ENCODE results near the gene CDC25B.

CDC25B gene

DNA sequence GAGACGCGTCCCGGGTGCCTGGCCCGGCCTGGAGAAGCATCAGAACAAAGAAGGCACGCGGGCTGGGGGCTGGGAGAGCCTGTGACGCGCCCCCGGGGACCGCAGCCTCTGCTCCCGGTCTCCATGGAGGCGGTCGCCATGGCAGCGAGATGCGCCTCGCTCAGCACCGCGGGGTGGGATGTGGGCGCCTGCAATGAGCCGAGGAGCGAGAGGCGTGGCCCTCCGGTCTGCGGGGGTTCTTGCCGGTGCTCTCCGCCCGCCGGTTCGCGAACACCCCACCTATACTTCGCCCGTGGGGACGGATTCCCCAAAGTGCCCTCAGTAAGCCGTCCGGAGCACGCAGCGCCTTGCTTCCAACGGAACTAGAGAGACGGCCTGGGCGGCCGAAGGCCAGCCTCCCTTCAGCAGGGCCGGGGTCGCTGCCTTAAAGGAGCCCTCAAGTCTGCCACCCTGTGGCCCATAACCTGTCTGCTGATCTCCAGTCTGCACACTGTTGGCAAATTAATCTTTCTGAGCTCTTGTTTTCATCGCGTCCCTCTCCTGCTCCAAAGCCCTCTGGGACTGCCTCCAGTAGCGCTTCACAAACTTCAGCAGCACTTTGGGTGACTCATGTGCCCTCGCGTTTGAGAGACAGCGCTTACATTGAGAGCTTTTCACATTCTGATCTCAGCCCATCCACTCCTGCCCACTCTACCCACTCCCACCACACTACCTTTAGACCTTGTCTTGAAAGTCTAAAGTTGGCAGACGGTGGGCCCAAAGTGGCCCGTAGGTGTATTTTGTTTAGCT lies 27.6 kb upstream of the CDC25B start:
- DNase-seq (ENCODE audit: low read depth) = peak; percentile 69
- peak overlapping the region; percentile 78 for H3K4me3 ChIP-seq (ENCODE audit: low read length)
- peak; percentile 65 for TF ChIP-seq CTCF (conservative IDR thresholded peaks at IDR 0.05; ENCODE audit: low read depth, low read length)

- no peak for TF ChIP-seq CTCF (conservative IDR thresholded peaks at IDR 0.05; ENCODE audit: low read depth, low read length)
- no peak for DNase-seq (ENCODE audit: low read depth)
- H3K4me3 ChIP-seq (ENCODE audit: low read length) = no peak overlapping the region
These were observed 24.5 kb upstream of the CDC25B start for GRCh38 chr20:3771552-3772058.

DNA sequence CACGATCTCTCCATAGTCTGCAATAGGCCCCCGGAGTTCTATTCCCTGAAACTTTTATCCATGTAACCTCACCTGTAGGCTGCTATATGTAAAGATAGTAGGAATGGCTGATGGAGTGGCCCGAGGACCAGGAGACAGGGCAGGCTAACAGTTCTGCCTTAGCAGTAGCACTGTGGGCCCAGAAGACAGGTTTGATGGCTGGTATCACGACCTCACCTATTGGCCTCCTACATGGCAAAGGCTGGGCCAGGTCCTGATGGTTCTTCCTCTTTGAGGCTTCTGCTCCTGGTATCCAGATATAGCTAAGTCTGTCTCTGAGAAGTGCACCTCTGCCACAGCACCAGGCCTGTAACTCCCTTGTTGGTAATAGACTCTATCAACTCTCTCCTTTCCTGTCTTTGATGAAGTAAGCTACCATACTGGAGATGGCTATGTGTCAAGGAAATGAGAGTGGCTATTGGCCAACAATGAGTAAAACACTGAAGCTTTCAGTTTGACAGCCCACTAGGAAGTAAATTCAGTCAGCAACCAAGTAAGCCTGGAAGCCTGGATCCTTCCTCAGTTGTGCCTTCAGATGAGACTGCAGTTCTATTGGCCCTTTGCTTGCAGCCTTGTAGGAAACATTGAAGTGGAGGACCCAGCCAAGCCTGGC lies 20.5 kb upstream of the CDC25B start:
- DNase-seq (ENCODE audit: low read depth) = no peak
- H3K4me3 ChIP-seq (ENCODE audit: low read length) = no peak overlapping the region
- TF ChIP-seq CTCF (conservative IDR thresholded peaks at IDR 0.05; ENCODE audit: low read depth, low read length) = no peak

DNA sequence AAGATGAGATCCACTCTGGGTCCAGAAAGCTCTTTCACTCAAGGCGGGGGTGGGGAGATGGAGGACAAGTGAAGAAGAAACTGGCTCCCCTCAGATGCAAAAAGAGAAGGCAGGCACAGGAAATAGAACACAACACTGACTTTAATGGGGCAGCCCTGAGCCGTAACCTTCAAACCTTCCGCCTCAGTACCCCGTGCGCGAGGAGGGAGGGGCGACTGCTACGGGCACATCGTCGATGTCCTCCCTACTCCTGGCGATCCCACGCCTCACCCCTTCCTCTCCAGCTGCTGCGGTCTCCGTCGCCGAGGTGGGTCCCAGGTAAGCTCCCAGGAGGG lies 18.8 kb upstream of the CDC25B start:
- TF ChIP-seq CTCF (conservative IDR thresholded peaks at IDR 0.05; ENCODE audit: low read depth, low read length) = no peak
- peak overlapping the region; percentile 51 for H3K4me3 ChIP-seq (ENCODE audit: low read length)
- DNase-seq (ENCODE audit: low read depth) = no peak

GRCh38 chr20:3777716-3778629 lies 18.1 kb upstream of the CDC25B start:
- H3K4me3 ChIP-seq (ENCODE audit: low read length) = peak overlapping the region; percentile 51
- DNase-seq (ENCODE audit: low read depth) = no peak
- peak; percentile 11 for TF ChIP-seq CTCF (conservative IDR thresholded peaks at IDR 0.05; ENCODE audit: low read depth, low read length)

- H3K4me3 ChIP-seq (ENCODE audit: low read length) = no peak overlapping the region
- TF ChIP-seq CTCF (conservative IDR thresholded peaks at IDR 0.05; ENCODE audit: low read depth, low read length) = no peak
- no peak for DNase-seq (ENCODE audit: low read depth)
These were observed 17.1 kb upstream of the CDC25B start for GRCh38 chr20:3778976-3779375.
